Adipocyte (in vitro differentiated cells): ENCODE data around the gene CC2D2A.

Experiments used
- DNase-seq: peaks from one replicate; pipeline ENCODE4 v3.0.0-alpha.2; 2015; ENCODE audit warnings: low read depth
- H3K27me3 ChIP-seq: replicated peaks from 2 replicates; pipeline ENCODE4 v1.7.0; 2013; ENCODE audit warnings: mild to moderate bottlenecking, low read length, moderate library complexity; ENCODE audit not compliant: control insufficient read depth, insufficient read depth
- H3K36me3 ChIP-seq: 2 replicates; pipeline ENCODE4 v1.7.0; 2013; ENCODE audit warnings: low read length, mild to moderate bottlenecking, moderate library complexity; ENCODE audit not compliant: control insufficient read depth, insufficient read depth, severe bottlenecking
- H3K4me1 ChIP-seq: 2 replicates; pipeline ENCODE4 v1.7.0; 2013; ENCODE audit warnings: mild to moderate bottlenecking, low read length, moderate library complexity; ENCODE audit not compliant: control insufficient read depth, insufficient read depth
- H3K4me3 ChIP-seq: 2 replicates; pipeline ENCODE4 v1.7.0; 2013; ENCODE audit warnings: mild to moderate bottlenecking, low read length, moderate library complexity
- H3K9ac ChIP-seq: 2 replicates; pipeline ENCODE4 v1.7.0; 2013; ENCODE audit warnings: mild to moderate bottlenecking, low read length, moderate library complexity
- H3K9me3 ChIP-seq: 2 replicates; pipeline ENCODE4 v1.7.0; 2013; ENCODE audit warnings: mild to moderate bottlenecking, low read length, moderate library complexity; ENCODE audit not compliant: control insufficient read depth

Gene CC2D2A

DNA sequence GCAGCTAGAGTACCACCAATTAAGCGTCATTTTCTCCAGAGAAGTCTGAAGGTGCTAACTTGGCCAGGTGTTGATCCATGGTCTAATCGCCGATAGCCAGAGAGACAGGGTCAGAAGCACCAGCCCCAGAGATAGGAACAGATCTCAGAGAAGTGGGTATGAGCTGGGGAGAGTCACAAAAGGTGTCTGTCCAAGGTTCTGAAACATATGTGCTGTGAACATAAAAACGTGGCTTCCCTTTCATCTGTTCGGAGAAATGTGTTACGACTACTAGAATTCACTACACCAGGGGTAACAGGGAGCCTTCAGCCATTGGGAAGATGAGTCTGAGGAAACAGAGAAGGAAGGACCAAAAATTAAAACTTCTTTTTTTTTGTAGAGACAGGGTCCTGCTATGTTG lies 94.2 kb downstream of the CC2D2A start:
- Histone ChIP-seq H3K9ac (no peak overlapping the region), H3K36me3 (peaks cover 56% of the 10 kb centered on the region), H3K4me3 (no peak overlapping the region), H3K4me1 (no peaks in the 10 kb centered on the region), H3K9me3 (no peaks in the 10 kb centered on the region), H3K27me3 (no peaks in the 10 kb centered on the region)
- no peak for DNase-seq

DNA sequence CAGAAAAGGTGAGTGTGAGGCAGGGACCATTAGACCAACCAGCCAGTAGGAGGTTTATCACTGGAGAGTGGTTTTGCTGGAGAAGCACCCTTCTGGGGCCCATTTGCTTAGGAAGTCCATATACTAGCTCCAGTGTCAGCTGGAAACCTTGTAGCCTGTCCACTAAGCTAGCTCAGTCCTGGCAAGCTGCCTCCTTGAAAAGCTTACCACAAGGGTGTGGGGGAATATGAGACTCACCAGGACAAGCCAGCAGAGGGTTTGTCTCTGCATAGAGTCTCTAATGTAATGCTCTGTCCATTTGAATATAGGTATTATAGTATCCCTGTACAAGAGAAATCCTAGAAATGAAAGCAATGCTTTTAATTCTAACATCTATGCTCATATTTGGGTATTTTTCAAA lies 99.1 kb downstream of the CC2D2A start:
- H3K4me1 ChIP-seq, result no peaks in the 10 kb centered on the region
- H3K36me3 ChIP-seq, result peaks cover 50% of the 10 kb centered on the region

DNA sequence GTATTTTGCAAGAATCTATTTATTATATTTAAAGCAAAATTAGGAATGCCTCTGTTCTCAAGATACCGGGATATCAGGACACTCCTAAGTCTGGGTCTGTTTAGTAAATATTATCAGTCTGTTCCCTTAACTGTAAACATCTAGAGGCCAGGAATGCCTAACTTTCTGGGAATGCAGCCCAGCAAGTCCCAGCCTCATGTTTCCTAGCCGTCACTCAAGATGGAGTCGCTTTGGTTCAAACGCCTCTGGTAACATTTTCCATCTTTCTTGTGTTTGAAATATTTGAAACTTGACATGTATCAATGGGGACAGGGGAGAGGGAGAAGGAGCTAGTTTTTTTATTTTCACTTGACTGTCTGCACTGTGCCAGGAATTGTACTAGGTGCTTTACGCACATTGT lies 100.1 kb downstream of the CC2D2A start:
- Histone ChIP-seq H3K4me3 (no peak overlapping the region), H3K9ac (no peak overlapping the region), H3K36me3 (peaks cover 41% of the 10 kb centered on the region), H3K9me3 (no peaks in the 10 kb centered on the region), H3K4me1 (no peaks in the 10 kb centered on the region), H3K27me3 (no peaks in the 10 kb centered on the region)
- DNase-seq, result no peak

More for the DNA sequence above, 99.1 kb downstream of the CC2D2A start:
- no peak overlapping the region for H3K4me3 ChIP-seq
- DNase-seq, result no peak
- H3K9me3 ChIP-seq, result no peaks in the 10 kb centered on the region
- no peaks in the 10 kb centered on the region for H3K27me3 ChIP-seq
- no peak overlapping the region for H3K9ac ChIP-seq

DNA sequence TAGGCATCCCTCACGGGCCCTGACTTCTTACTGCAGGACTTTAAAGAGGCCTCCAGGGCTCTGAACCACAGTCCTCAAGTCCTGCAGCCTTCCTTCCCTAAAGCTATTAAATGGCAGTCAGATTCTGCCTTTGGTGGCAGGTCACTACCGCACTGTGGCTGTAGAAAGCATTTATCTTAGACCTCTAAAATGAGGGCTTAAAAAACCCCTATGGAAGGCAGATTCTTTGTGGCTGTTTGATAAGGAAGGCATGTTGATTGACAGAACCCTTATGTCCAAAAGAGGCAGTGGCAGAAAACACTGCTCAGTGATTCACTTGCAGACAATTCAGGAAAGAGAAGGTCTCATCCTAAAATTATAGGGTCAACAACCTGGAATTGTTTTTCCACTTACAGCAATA lies 106.3 kb downstream of the CC2D2A start:
- no peak for DNase-seq
- peaks cover 3% of the 10 kb centered on the region for H3K36me3 ChIP-seq
- no peak overlapping the region for H3K9ac ChIP-seq
- H3K4me1 ChIP-seq, result peaks cover 18% of the 10 kb centered on the region
- H3K4me3 ChIP-seq, result no peak overlapping the region
- no peaks in the 10 kb centered on the region for H3K27me3 ChIP-seq
- no peaks in the 10 kb centered on the region for H3K9me3 ChIP-seq

DNA sequence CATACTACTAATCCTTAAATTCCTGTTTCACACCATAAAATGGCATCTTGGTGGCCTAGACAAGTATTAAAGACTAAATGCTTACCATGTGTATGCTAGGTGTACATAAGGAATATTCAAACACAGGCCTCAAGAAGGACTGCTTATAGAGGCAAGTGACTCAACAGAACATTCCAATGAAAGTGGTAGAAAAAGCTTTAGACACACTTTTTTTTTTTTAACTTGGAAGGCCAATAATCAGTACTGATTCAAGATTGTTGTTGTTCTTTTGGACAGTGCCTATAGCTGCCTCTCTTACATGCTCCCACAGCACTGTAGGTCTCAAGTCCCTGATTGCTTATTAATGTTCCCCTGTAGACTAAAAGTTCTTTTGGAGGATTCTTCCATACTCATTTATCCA lies 107.8 kb downstream of the CC2D2A start:
- Histone ChIP-seq H3K4me3 (no peak overlapping the region), H3K36me3 (peaks cover 8% of the 10 kb centered on the region), H3K9me3 (no peaks in the 10 kb centered on the region), H3K4me1 (peaks cover 23% of the 10 kb centered on the region), H3K9ac (no peak overlapping the region), H3K27me3 (no peaks in the 10 kb centered on the region)
- peak; percentile 70 for DNase-seq

DNA sequence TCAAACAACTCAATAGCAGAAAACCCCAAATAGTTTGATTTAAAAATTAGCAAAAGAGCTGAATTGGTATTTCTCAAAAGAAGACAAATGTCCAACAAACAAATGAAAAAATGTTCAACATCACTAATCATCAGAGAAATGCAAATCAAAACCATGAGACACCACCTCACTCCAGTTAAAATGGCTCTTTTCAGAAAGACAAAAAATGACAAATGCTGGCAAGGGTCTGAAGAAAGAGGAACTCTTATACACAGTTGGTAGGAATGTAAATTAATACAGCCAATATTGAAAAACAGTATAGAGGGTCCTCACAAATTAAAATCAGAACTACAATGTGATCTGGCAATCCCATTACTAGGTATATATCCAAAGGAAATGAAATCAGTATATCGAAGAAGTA lies 115.1 kb downstream of the CC2D2A start:
- Histone ChIP-seq H3K9ac (no peak overlapping the region), H3K4me3 (no peak overlapping the region), H3K4me1 (peaks cover 52% of the 10 kb centered on the region), H3K27me3 (no peaks in the 10 kb centered on the region), H3K9me3 (no peaks in the 10 kb centered on the region), H3K36me3 (peaks cover 7% of the 10 kb centered on the region)
- no peak for DNase-seq

DNA sequence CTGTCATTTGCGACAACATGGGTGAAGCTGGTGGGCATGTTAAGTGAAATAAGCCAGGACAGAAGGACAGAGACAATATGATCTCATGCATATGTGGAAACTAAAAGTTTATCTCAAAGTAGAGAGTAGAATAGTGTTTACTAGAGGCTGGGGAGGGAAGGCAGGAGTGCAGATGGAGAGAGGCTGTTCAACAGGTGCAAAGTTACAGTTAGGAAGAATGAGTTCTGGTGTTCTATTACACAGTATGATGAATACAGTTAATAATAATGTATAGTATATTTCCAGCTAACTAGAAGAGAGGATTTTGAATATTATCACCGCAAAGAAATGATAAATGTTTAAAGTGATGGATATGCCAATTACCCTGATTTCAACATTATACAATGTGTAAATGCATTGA lies 115.6 kb downstream of the CC2D2A start:
- peak overlapping the region; percentile 68 for H3K9ac ChIP-seq
- peaks cover 52% of the 10 kb centered on the region for H3K4me1 ChIP-seq
- no peak overlapping the region for H3K4me3 ChIP-seq
- no peak for DNase-seq
- H3K36me3 ChIP-seq, result peaks cover 4% of the 10 kb centered on the region
- H3K27me3 ChIP-seq, result no peaks in the 10 kb centered on the region
- no peaks in the 10 kb centered on the region for H3K9me3 ChIP-seq

DNA sequence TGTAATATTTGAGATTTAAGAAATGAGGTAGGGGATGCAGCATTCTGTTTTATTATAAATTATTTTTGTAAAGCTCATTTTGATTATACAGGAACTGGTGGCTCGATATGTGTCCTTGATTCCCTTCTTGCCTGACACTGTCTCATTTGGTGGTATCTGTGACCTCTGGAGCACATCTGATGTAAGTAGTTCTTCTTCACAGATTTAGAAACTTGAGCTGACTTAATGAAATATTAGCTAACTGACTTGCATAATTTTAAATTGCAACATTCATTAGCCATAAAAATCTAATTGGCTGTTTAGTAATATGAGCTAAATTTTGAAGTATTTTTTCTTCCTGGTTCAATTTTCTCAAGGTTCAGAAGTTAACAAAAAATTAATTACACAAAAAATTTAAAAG lies 116.4 kb downstream of the CC2D2A start:
- H3K27me3 ChIP-seq, result no peaks in the 10 kb centered on the region
- peak; percentile 33 for DNase-seq
- no peak overlapping the region for H3K4me3 ChIP-seq
- H3K9me3 ChIP-seq, result no peaks in the 10 kb centered on the region
- H3K36me3 ChIP-seq, result peaks cover 4% of the 10 kb centered on the region
- H3K4me1 ChIP-seq, result peaks cover 52% of the 10 kb centered on the region
- peak overlapping the region; percentile 68 for H3K9ac ChIP-seq

DNA sequence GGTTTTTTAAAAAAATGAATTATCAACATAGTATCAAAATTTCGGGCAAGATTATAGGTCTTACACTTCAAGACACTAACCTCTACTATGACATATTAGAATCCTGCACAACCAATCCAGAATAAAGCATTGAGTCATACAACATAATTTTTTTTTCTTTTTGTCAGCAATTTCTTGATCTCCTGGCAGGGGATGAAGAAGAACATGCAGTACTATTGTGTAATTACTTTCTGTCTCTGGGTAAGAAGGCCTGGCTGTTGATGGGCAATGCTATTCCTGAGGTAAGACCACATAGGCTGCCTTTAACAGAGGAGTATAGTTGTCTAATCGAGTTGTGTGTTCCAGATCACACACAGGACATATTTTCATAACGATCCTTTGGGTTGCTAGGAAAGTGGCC lies 118.0 kb downstream of the CC2D2A start:
- Histone ChIP-seq H3K36me3 (no peaks in the 10 kb centered on the region), H3K4me1 (peaks cover 53% of the 10 kb centered on the region), H3K9ac (peak overlapping the region; percentile 59), H3K9me3 (no peaks in the 10 kb centered on the region), H3K4me3 (no peak overlapping the region), H3K27me3 (no peaks in the 10 kb centered on the region)
- DNase-seq, result peak; percentile 75

DNA sequence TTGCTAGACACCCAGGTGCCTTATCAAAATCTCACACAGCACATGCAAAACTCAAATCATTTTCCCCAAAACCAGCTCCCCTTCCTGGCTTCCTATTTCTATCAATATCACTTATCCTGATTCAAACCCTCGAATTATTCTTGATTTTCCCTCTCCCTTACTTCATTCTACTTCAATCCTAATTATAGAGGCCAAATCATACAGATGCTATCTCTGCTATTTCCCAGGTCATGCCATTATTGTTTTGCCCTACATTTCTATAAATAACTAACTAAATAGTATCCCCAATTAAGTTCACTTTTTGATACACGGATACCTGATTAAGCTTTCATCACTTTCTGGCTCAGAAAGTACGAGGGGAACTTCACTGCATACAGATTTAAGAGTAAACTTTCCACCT lies 123.1 kb downstream of the CC2D2A start:
- Histone ChIP-seq H3K9ac (no peak overlapping the region), H3K27me3 (no peaks in the 10 kb centered on the region), H3K4me1 (peaks cover 21% of the 10 kb centered on the region), H3K4me3 (no peak overlapping the region), H3K9me3 (no peaks in the 10 kb centered on the region), H3K36me3 (peaks cover 23% of the 10 kb centered on the region)
- DNase-seq, result no peak

DNA sequence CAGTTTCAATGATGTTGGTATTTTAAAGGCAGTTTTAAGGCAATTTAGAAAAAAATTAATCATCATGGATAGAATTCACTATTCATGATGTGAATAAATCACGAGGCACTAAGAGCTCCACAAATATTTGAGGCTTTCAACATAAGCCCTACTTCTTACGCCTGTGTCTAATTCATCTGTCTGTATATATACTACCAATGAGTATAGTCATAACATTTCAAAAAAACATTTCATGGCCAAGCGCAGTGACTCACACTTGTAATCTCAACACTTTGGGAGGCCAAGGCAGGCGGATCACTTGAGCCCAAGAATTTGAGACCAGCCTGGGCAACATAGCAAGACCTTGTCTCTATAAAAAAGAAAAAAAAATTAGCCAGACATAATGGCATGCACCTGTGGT lies 129.0 kb downstream of the CC2D2A start:
- Histone ChIP-seq H3K9ac (no peak overlapping the region), H3K36me3 (peaks cover 78% of the 10 kb centered on the region), H3K4me3 (no peak overlapping the region), H3K9me3 (no peaks in the 10 kb centered on the region), H3K4me1 (peaks cover 4% of the 10 kb centered on the region), H3K27me3 (no peaks in the 10 kb centered on the region)
- no peak for DNase-seq

DNA sequence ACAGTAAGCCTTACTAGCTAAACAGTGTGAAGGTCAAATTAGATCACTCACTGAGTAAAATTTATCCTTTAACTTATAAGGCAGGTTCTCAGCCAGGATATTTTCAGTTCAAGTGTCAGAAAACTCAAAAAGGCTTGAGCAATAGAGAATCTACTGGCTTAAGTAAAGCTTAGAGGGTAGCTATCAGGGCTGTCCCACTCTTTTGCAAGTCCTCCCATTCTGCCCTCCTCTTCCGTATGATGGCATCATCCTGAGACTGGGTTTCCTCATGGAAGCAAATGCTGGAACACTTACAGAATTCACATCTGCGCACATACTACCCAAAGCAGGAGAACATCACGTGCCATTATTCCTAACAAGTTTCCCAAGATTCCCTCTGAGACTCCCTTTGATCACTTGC lies 130.5 kb downstream of the CC2D2A start:
- Histone ChIP-seq H3K9ac (no peak overlapping the region), H3K4me3 (no peak overlapping the region), H3K9me3 (no peaks in the 10 kb centered on the region), H3K4me1 (peaks cover 4% of the 10 kb centered on the region), H3K27me3 (no peaks in the 10 kb centered on the region), H3K36me3 (peaks cover 88% of the 10 kb centered on the region)
- no peak for DNase-seq
